ENCODE measurements around the gene ZCCHC14.

- TF ChIP-seq CTCF (IDR thresholded peaks at IDR 0.05; ENCODE audit: insufficient read depth, low read length, poor library complexity, severe bottlenecking), result no peak
- TF ChIP-seq EZH2phosphoT487 (conservative IDR thresholded peaks at IDR 0.05; ENCODE audit: low read length), result no peak
Observed at GRCh38 chr16:87486282-87486681, 6.5 kb downstream of the ZCCHC14 start.
